Trophoblast cell (in vitro differentiated cells and primary cell): Measurements from ENCODE around the gene CD101.

Experiments
- DNase-seq, 2 donors: peaks; one replicate each; pipeline ENCODE4 v3.0.0-alpha.2; 2016
- H2AFZ ChIP-seq: 2 replicates; pipeline ENCODE4 v1.6.1; 2013; ENCODE audit warnings: low read length, moderate library complexity, mild to moderate bottlenecking; ENCODE audit not compliant: insufficient read depth, poor library complexity
- H2AK5ac ChIP-seq: 2 replicates; pipeline ENCODE4 v1.6.1; 2013; ENCODE audit warnings: mild to moderate bottlenecking, low read length
- H2BK120ac ChIP-seq: 2 replicates; pipeline ENCODE4 v1.6.1; 2013; ENCODE audit warnings: low read length, mild to moderate bottlenecking, moderate library complexity; ENCODE audit not compliant: insufficient read depth, poor library complexity
- H2BK12ac ChIP-seq: 2 replicates; pipeline ENCODE4 v1.6.1; 2013; ENCODE audit warnings: mild to moderate bottlenecking, low read length, moderate library complexity
- H2BK5ac ChIP-seq: 2 replicates; pipeline ENCODE4 v1.6.1; 2013; ENCODE audit warnings: low read length, low read depth, moderate library complexity, mild to moderate bottlenecking; ENCODE audit not compliant: poor library complexity
- H3K14ac ChIP-seq: 2 replicates; pipeline ENCODE4 v1.6.1; 2013; ENCODE audit warnings: mild to moderate bottlenecking, low read length
- H3K18ac ChIP-seq: 2 replicates; pipeline ENCODE4 v1.6.1; 2013; ENCODE audit warnings: mild to moderate bottlenecking, low read length
- H3K23ac ChIP-seq: 2 replicates; pipeline ENCODE4 v1.6.1; 2013; ENCODE audit warnings: low read length
- H3K27ac ChIP-seq: 2 replicates; pipeline ENCODE4 v1.5.1; 2013; ENCODE audit warnings: low read depth, mild to moderate bottlenecking, inconsistent platforms, low read length, moderate library complexity
- H3K27me3 ChIP-seq: 2 replicates; pipeline ENCODE4 v1.6.1; 2013; ENCODE audit warnings: inconsistent platforms, mild to moderate bottlenecking, low read length, moderate library complexity; ENCODE audit not compliant: insufficient read depth
- H3K36me3 ChIP-seq, 2 experiments: 1 replicate in 1 of 2; 2 replicates in 1 of 2; pipeline ENCODE4 v1.6.1; 2013; ENCODE audit warnings: low read length in 2 of 2, mild to moderate bottlenecking in 2 of 2, moderate library complexity in 1 of 2; ENCODE audit not compliant: insufficient read depth in 2 of 2, control insufficient read depth in 1 of 2
- H3K4ac ChIP-seq: 2 replicates; pipeline ENCODE4 v1.6.1; 2013; ENCODE audit warnings: low read depth, mild to moderate bottlenecking, low read length, moderate library complexity
- H3K4me1 ChIP-seq, 2 experiments: 1 replicate in 1 of 2; 2 replicates in 1 of 2; pipeline ENCODE4 v1.6.1; 2013; ENCODE audit warnings: low read length in 2 of 2, mild to moderate bottlenecking in 2 of 2, moderate library complexity in 1 of 2; ENCODE audit not compliant: insufficient read depth in 2 of 2, control insufficient read depth in 1 of 2
- H3K4me2 ChIP-seq: 2 replicates; pipeline ENCODE4 v1.6.1; 2013; ENCODE audit warnings: inconsistent platforms, mild to moderate bottlenecking, low read length, moderate library complexity
- H3K4me3 ChIP-seq: 2 replicates; pipeline ENCODE4 v1.5.1; 2013; ENCODE audit warnings: mild to moderate bottlenecking, low read depth, low read length, inconsistent platforms
- H3K79me1 ChIP-seq: one replicate; pipeline ENCODE4 v1.6.1; 2013; ENCODE audit warnings: low read length
- H3K79me2 ChIP-seq: 2 replicates; pipeline ENCODE4 v1.6.1; 2013; ENCODE audit warnings: low read length, mild to moderate bottlenecking; ENCODE audit not compliant: control insufficient read depth, insufficient read depth, poor library complexity
- H3K9ac ChIP-seq: 2 replicates; pipeline ENCODE4 v1.6.1; 2013; ENCODE audit warnings: mild to moderate bottlenecking, low read length
- H3K9me3 ChIP-seq: 2 replicates; pipeline ENCODE4 v1.6.1; 2013; ENCODE audit warnings: low read depth, mild to moderate bottlenecking, control low read depth, inconsistent platforms, low read length; ENCODE audit not compliant: insufficient read depth
- H4K12ac ChIP-seq: 2 replicates; pipeline ENCODE4 v1.6.1; 2013; ENCODE audit warnings: low read depth, mild to moderate bottlenecking, low read length, moderate library complexity
- H4K8ac ChIP-seq: 2 replicates; pipeline ENCODE4 v1.6.1; 2013; ENCODE audit warnings: low read depth, mild to moderate bottlenecking, low read length, moderate library complexity
- H4K91ac ChIP-seq: one replicate; pipeline ENCODE4 v1.6.1; 2013; ENCODE audit warnings: low read depth, mild to moderate bottlenecking, low read length, moderate library complexity
- WGBS: extraction: QIAGEN DNeasy Blood & Tissue Kit; methylation state at CpG from one replicate; pipeline ENCODE4 v1.1.7; 2013; ENCODE audit warnings: missing lambda C conversion rate; ENCODE audit not compliant: insufficient read length, insufficient coverage; ENCODE audit errors: extremely low coverage; 5-methylcytosine and 5-hydroxymethylcytosine counted together

CD101 gene

GRCh38 chr1:117037802-117038201, 36.2 kb downstream of the CD101 start:
- DNase-seq: no peak
- H3K4me3 ChIP-seq: no peak overlapping the region
- H2BK12ac ChIP-seq: no peak overlapping the region
- H3K18ac ChIP-seq: no peak overlapping the region
- WGBS: no CpG with 5 or more reads among the region's 1 CpG
- H3K36me3 ChIP-seq: no peaks in the 10 kb centered on the region
- H3K27ac ChIP-seq: no peak overlapping the region
- no peak overlapping the region for H4K8ac ChIP-seq
- H2AK5ac ChIP-seq: no peak overlapping the region
- no peak overlapping the region for H2BK120ac ChIP-seq
- no peak overlapping the region for H3K23ac ChIP-seq
- H2BK5ac ChIP-seq: no peak overlapping the region
- H4K12ac ChIP-seq: no peak overlapping the region
- H3K79me2 ChIP-seq: no peaks in the 10 kb centered on the region
- H4K91ac ChIP-seq: no peak overlapping the region
- peaks cover 2% of the 10 kb centered on the region for H3K79me1 ChIP-seq
- H3K4me2 ChIP-seq: no peak overlapping the region
- H3K9ac ChIP-seq: no peak overlapping the region
- H3K27me3 ChIP-seq: no peaks in the 10 kb centered on the region
- peaks cover 8 to 11% of the 10 kb centered on the region in 2 experiments for H3K4me1 ChIP-seq
- H3K4ac ChIP-seq: no peak overlapping the region
- no peak overlapping the region for H3K14ac ChIP-seq
- H3K9me3 ChIP-seq: peaks cover 1% of the 10 kb centered on the region
- H2AFZ ChIP-seq: no peak overlapping the region

GRCh38 chr1:117038236-117038635, 36.7 kb downstream of the CD101 start:
- H3K27me3 ChIP-seq: no peaks in the 10 kb centered on the region
- no peak overlapping the region for H3K27ac ChIP-seq
- no peaks in the 10 kb centered on the region for H3K79me2 ChIP-seq
- no peak overlapping the region for H4K12ac ChIP-seq
- no peak overlapping the region for H2AFZ ChIP-seq
- H2BK120ac ChIP-seq: no peak overlapping the region
- H3K18ac ChIP-seq: no peak overlapping the region
- DNase-seq: no peak
- peaks cover 2% of the 10 kb centered on the region for H3K79me1 ChIP-seq
- no peak overlapping the region for H3K4ac ChIP-seq
- H3K9me3 ChIP-seq: peaks cover 1% of the 10 kb centered on the region
- no peak overlapping the region for H3K9ac ChIP-seq
- no peak overlapping the region for H3K4me3 ChIP-seq
- no peak overlapping the region for H3K23ac ChIP-seq
- H3K4me1 ChIP-seq: peaks cover 8 to 11% of the 10 kb centered on the region in 2 experiments
- H2BK12ac ChIP-seq: no peak overlapping the region
- H3K4me2 ChIP-seq: no peak overlapping the region
- H3K36me3 ChIP-seq: no peaks in the 10 kb centered on the region
- no peak overlapping the region for H4K8ac ChIP-seq
- H2BK5ac ChIP-seq: no peak overlapping the region
- H3K14ac ChIP-seq: no peak overlapping the region
- no peak overlapping the region for H4K91ac ChIP-seq
- H2AK5ac ChIP-seq: no peak overlapping the region
- no CpG with 5 or more reads among the region's 6 CpGs for WGBS

GRCh38 chr1:117044217-117044616, 42.7 kb downstream of the CD101 start:
- no peaks in the 10 kb centered on the region for H3K27me3 ChIP-seq
- no peak overlapping the region for H3K27ac ChIP-seq
- no peak overlapping the region for H2BK120ac ChIP-seq
- DNase-seq: no peak
- H3K18ac ChIP-seq: no peak overlapping the region
- H4K8ac ChIP-seq: no peak overlapping the region
- H3K4me2 ChIP-seq: no peak overlapping the region
- H2BK12ac ChIP-seq: no peak overlapping the region
- no peak overlapping the region for H3K4ac ChIP-seq
- H3K36me3 ChIP-seq: no peaks in the 10 kb centered on the region
- H3K79me2 ChIP-seq: no peaks in the 10 kb centered on the region
- WGBS: no CpG with 5 or more reads among the region's 1 CpG
- no peak overlapping the region for H3K14ac ChIP-seq
- H3K9me3 ChIP-seq: no peaks in the 10 kb centered on the region
- H3K4me1 ChIP-seq: no peaks in the 10 kb centered on the region
- H4K12ac ChIP-seq: no peak overlapping the region
- H2AK5ac ChIP-seq: no peak overlapping the region
- no peaks in the 10 kb centered on the region for H3K79me1 ChIP-seq
- H4K91ac ChIP-seq: no peak overlapping the region
- no peak overlapping the region for H3K4me3 ChIP-seq
- H2AFZ ChIP-seq: no peak overlapping the region
- no peak overlapping the region for H3K9ac ChIP-seq
- H3K23ac ChIP-seq: no peak overlapping the region
- H2BK5ac ChIP-seq: no peak overlapping the region

GRCh38 chr1:117045644-117046043, 44.1 kb downstream of the CD101 start:
- no peak for DNase-seq
- no peak overlapping the region for H3K4ac ChIP-seq
- no peak overlapping the region for H2AFZ ChIP-seq
- H4K91ac ChIP-seq: no peak overlapping the region
- no peak overlapping the region for H2BK5ac ChIP-seq
- no peak overlapping the region for H3K27ac ChIP-seq
- H3K14ac ChIP-seq: no peak overlapping the region
- H4K8ac ChIP-seq: no peak overlapping the region
- H3K4me3 ChIP-seq: no peak overlapping the region
- no peaks in the 10 kb centered on the region for H3K4me1 ChIP-seq
- no peak overlapping the region for H3K4me2 ChIP-seq
- no peak overlapping the region for H4K12ac ChIP-seq
- no CpG with 5 or more reads among the region's 2 CpGs for WGBS
- H2AK5ac ChIP-seq: no peak overlapping the region
- H3K9me3 ChIP-seq: no peaks in the 10 kb centered on the region
- no peaks in the 10 kb centered on the region for H3K27me3 ChIP-seq
- no peak overlapping the region for H2BK12ac ChIP-seq
- no peak overlapping the region for H2BK120ac ChIP-seq
- H3K23ac ChIP-seq: no peak overlapping the region
- no peak overlapping the region for H3K9ac ChIP-seq
- H3K36me3 ChIP-seq: no peaks in the 10 kb centered on the region
- H3K18ac ChIP-seq: no peak overlapping the region
- no peaks in the 10 kb centered on the region for H3K79me2 ChIP-seq
- no peaks in the 10 kb centered on the region for H3K79me1 ChIP-seq
